Keratinocyte (primary cell): ENCODE measurements around the gene SLC7A1.

Experiments
- CTCF ChIP-seq, 3 experiments: IDR thresholded peaks in 1 of 3; conservative IDR thresholded peaks in 1 of 3; optimal IDR thresholded peaks in 1 of 3; 2 replicates in 2 of 3; 3 replicates in 1 of 3; pipeline versions ENCODE3 to v1.5.1; 2011; ENCODE audit warnings: low read length in 3 of 3, mild to moderate bottlenecking in 3 of 3, moderate library complexity in 2 of 3, control low read depth in 1 of 3, inconsistent platforms in 1 of 3; ENCODE audit not compliant: insufficient read depth in 2 of 3; ENCODE audit errors: extremely low read depth in 1 of 3
- EZH2 ChIP-seq: IDR thresholded peaks from one replicate; pipeline ENCODE4 v1.6.1; 2012; ENCODE audit warnings: inconsistent platforms, mild to moderate bottlenecking, low read length, moderate library complexity

DNA sequence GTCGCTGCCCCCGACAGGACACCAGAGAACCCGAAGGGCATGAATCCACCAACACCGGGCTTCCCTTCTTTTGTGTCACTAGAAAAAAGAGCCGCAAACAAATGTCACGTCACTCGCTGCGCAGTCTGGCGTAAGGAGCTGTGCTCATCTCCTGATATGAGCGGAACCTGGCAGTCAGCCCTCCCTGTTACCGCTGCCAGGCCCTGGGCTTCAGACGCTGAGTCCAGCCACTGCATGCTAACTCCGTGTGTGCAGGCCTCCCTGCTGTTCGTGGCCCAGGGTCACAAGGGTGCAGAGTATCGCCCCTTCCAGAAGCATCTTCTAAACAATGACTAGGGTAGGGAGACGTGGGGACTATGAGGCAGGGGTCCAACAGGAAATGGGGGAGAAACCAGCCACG, 71.3 kb downstream of the SLC7A1 start:
- TF ChIP-seq CTCF (optimal IDR thresholded peaks at IDR 0.05 in 1 of 3, IDR thresholded peaks at IDR 0.05 in 1 of 3, conservative IDR thresholded peaks at IDR 0.05 in 1 of 3; ENCODE audit: extremely low read depth in 1 of 3, insufficient read depth in 2 of 3, low read length in 3 of 3) (no peak), EZH2 (no peak)
